ENCODE measurements around the gene SLC36A3.
"Not testable (repeated sequence)": the region's sequence is repeated elsewhere in the genome, so short reads cannot be mapped to it uniquely, and the experiment has no call there.

GRCh38 chr5:151235239-151235571 is 68.4 kb downstream of the SLC36A3 start:
- not testable (repeated sequence) for TF ChIP-seq CTCF (IDR thresholded peaks at IDR 0.05; ENCODE audit: low read depth, low read length, poor library complexity, severe bottlenecking); EZH2phosphoT487 (IDR thresholded peaks at IDR 0.05; ENCODE audit: borderline replicate concordance, low read length)
